ENCODE results near the gene EML3.

The EML3 gene

GRCh38 chr11:62552485-62553079 is 60.0 kb downstream of the EML3 start:
- Histone ChIP-seq H3K4me3 (ENCODE audit: low read depth, low read length) (peak overlapping the region; percentile 37), H3K27me3 (ENCODE audit: control insufficient read depth, insufficient read depth, low read length) (peaks cover 35% of the 10 kb centered on the region), H3K9me3 (ENCODE audit: control insufficient read depth, insufficient read depth, low read length) (no peaks in the 10 kb centered on the region), H3K36me3 (ENCODE audit: control insufficient read depth, insufficient read depth, low read length) (peaks cover 8% of the 10 kb centered on the region), H3K9ac (ENCODE audit: low read depth, low read length) (no peak overlapping the region), H3K4me1 (ENCODE audit: control insufficient read depth, insufficient read depth, low read length) (peaks cover 47% of the 10 kb centered on the region)

Measured in iPS-15b (cell line).